Colonic mucosa (tissue), 4 donors: Measurements from ENCODE around the gene S100A8. TPM values are rescaled to one million over a fixed set of nuclear protein-coding genes. Genes with fewer than 3 reads are reported as not detected.

Source experiments
- DNase-seq: peaks from one replicate; pipeline ENCODE4 v3.0.0-alpha.2; 2020
- H3K27ac ChIP-seq: fragments of 200-600 bp; one replicate; pipeline ENCODE4 v1.8.0; 2021
- H3K27me3 ChIP-seq: fragments of 200-600 bp; one replicate; pipeline ENCODE4 v1.8.0; 2021
- H3K36me3 ChIP-seq: fragments of 200-600 bp; one replicate; pipeline ENCODE4 v1.8.0; 2021
- H3K4me1 ChIP-seq: fragments of 200-600 bp; one replicate; pipeline ENCODE4 v1.8.0; 2021; ENCODE audit warnings: mild to moderate bottlenecking
- H3K4me3 ChIP-seq: fragments of 200-600 bp; one replicate; pipeline ENCODE4 v1.8.0; 2021
- H3K9ac ChIP-seq, 2 donors: one replicate each; pipeline ENCODE4 v1.7.0; 2013; ENCODE audit warnings: control low read depth in 2 of 2, low read depth in 2 of 2, low read length in 2 of 2
- H3K9me3 ChIP-seq: fragments of 200-600 bp; one replicate; pipeline ENCODE4 v1.8.0; 2021
- CTCF ChIP-seq: fragments of 200-600 bp; IDR thresholded peaks from one replicate; pipeline ENCODE4 v1.8.0; 2022; ENCODE audit warnings: antibody characterized with exemption, mild to moderate bottlenecking
- intact Hi-C: fragments of 100-400 bp; cut with DNase I; formaldehyde crosslinking; loops from one replicate; pipeline ENCODE4 v1.14.1; 2022
- total RNA-seq, 2 donors: library from RNA; stranded (reverse); fragmentation: NEBNext Ultra II Directional in 1 of 2; extraction: Animal tissue kit (Norgen Biotek cat#: 25700) in 1 of 2; gene quantifications; one replicate each; pipeline ENCODE4 v1.2.1, GENCODE V29; 2021
- donor health status: healthy.
- donor health status: DM: no; HTN: no; CAD: no.
- donor health status: DM: no; HTN: no; CAD: no.

Gene S100A8
- total RNA-seq, 2 donors from 2014 or later = 0.79 to 6.9 TPM

GRCh38 chr1:153375511-153375910 lies 15.4 kb downstream of the S100A8 start, which contains the start of gene S100A12:
S100A12 (minus strand) TSS chr1:153375621; CDS start chr1:153374592, 1,029 bp downstream.
- H3K27ac ChIP-seq = no peak within 1 kb of the TSS
- no peak within 1 kb of the TSS for H3K4me3 ChIP-seq
- H3K9ac ChIP-seq = no peak within 1 kb of the TSS
- intact Hi-C loops = no loop called here
- H3K4me1 ChIP-seq = no peaks in the 10 kb centered on the region
- no peaks in the 10 kb centered on the region for H3K36me3 ChIP-seq
- DNase-seq = no peak
- no peaks in the 10 kb centered on the region for H3K27me3 ChIP-seq
- H3K9me3 ChIP-seq = no peaks in the 10 kb centered on the region
- no peak for TF ChIP-seq CTCF

- no peak overlapping the region for H3K4me3 ChIP-seq
- no peak overlapping the region for H3K27ac ChIP-seq
- no peak for TF ChIP-seq CTCF
- no peaks in the 10 kb centered on the region for H3K9me3 ChIP-seq
- no peaks in the 10 kb centered on the region for H3K4me1 ChIP-seq
- no peak for DNase-seq
- intact Hi-C loops = no loop called here
- no peaks in the 10 kb centered on the region for H3K36me3 ChIP-seq
- no peaks in the 10 kb centered on the region for H3K27me3 ChIP-seq
- H3K9ac ChIP-seq = no peak overlapping the region
Observed at GRCh38 chr1:153374071-153374470, 16.8 kb downstream of the S100A8 start.

DNA sequence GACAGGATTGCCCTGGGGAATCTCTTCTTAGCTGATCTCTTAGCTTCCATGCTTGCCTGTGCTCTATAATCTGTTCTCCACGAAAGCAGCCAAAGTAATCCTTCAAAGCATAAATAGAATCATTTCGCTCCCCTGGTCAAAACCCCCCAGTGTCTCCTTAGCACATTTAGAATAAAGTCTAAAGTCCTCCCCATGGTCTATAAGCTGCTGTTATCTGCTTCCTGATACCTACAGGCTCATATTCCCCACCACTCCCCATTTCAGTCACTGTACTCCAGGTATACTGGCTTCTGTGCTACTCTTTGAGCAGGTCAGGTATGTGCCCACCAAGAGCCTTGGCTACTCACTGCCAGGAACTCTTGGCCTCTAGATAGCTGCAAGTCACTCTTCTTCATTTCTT lies 18.3 kb downstream of the S100A8 start:
- DNase-seq = no peak
- no peak overlapping the region for H3K27ac ChIP-seq
- H3K27me3 ChIP-seq = no peaks in the 10 kb centered on the region

DNA sequence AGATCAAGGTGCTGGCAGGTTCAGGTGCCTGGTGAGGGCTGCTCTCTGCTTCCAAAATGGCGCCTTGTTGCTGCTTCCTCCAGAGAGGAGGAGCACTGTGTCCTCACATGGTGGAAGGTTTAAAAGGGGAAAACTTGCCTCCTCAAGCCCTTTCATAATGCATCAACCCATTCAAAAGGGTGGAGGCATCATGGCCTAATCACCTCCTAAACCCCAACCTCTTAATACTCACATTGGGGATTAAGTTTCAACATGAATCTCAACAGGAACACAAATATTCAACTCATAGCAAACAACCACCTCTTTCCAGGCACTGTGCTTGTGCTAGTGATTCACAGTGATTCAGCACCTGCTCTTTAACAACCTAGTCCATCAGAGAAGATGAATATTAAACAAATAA lies 19.6 kb downstream of the S100A8 start:
- Histone ChIP-seq H3K4me1 (no peaks in the 10 kb centered on the region), H3K4me3 (no peak overlapping the region)
- TF ChIP-seq CTCF = no peak

More for the DNA sequence above, 18.3 kb downstream of the S100A8 start:
- intact Hi-C loops = no loop called here
- no peak for TF ChIP-seq CTCF
- Histone ChIP-seq H3K4me1 (no peaks in the 10 kb centered on the region), H3K9ac (no peak overlapping the region), H3K9me3 (no peaks in the 10 kb centered on the region), H3K36me3 (no peaks in the 10 kb centered on the region), H3K4me3 (no peak overlapping the region)

DNA sequence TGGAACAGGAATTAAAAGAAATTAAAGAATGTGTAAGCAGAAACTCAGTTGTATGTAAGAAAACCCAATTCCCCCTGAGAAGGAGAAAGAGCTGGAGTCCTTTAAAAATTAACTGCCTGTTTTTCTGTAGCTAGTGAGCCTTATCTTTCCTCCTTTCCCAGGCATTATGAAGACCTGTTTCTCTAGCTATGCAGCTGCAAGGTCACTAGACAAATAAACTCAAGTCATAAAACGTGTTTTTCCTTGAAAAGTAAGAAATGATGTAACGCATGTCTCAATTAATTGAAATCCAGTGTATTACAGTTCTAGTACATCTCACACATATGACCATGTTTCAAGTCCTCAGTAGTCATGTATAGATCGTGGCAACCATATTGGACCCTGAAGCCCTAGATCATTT lies 20.7 kb downstream of the S100A8 start:
- Histone ChIP-seq H3K27ac (no peak overlapping the region), H3K4me3 (no peak overlapping the region), H3K36me3 (no peaks in the 10 kb centered on the region), H3K4me1 (no peaks in the 10 kb centered on the region), H3K9me3 (no peaks in the 10 kb centered on the region), H3K27me3 (no peaks in the 10 kb centered on the region), H3K9ac (no peak overlapping the region)
- intact Hi-C loops = no loop called here
- peak; percentile 12 for DNase-seq
- no peak for TF ChIP-seq CTCF

More for the DNA sequence above, 19.6 kb downstream of the S100A8 start:
- no peak overlapping the region for H3K9ac ChIP-seq
- H3K27me3 ChIP-seq = no peaks in the 10 kb centered on the region
- no peaks in the 10 kb centered on the region for H3K36me3 ChIP-seq
- peak; percentile 9 for DNase-seq
- H3K9me3 ChIP-seq = no peaks in the 10 kb centered on the region
- no peak overlapping the region for H3K27ac ChIP-seq
- intact Hi-C loops = no loop called here
